Measurements from ENCODE around the gene STX8. TPM values are rescaled to one million over a fixed set of nuclear protein-coding genes. Genes with fewer than 3 reads are reported as not detected.

The STX8 gene
- total RNA-seq, 2 donors from 2014 or later, result 38.8 to 60.8 TPM

GRCh38 chr17:9521062-9521461 lies 54.6 kb downstream of the STX8 start:
- no peaks in the 10 kb centered on the region for H3K27me3 ChIP-seq
- H3K4me1 ChIP-seq, result no peaks in the 10 kb centered on the region
- TF ChIP-seq, protein P1, sequence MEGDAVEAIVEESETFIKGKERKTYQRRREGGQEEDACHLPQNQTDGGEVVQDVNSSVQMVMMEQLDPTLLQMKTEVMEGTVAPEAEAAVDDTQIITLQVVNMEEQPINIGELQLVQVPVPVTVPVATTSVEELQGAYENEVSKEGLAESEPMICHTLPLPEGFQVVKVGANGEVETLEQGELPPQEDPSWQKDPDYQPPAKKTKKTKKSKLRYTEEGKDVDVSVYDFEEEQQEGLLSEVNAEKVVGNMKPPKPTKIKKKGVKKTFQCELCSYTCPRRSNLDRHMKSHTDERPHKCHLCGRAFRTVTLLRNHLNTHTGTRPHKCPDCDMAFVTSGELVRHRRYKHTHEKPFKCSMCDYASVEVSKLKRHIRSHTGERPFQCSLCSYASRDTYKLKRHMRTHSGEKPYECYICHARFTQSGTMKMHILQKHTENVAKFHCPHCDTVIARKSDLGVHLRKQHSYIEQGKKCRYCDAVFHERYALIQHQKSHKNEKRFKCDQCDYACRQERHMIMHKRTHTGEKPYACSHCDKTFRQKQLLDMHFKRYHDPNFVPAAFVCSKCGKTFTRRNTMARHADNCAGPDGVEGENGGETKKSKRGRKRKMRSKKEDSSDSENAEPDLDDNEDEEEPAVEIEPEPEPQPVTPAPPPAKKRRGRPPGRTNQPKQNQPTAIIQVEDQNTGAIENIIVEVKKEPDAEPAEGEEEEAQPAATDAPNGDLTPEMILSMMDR (IDR thresholded peaks at IDR 0.05), result no peak
- H3K27ac ChIP-seq, result no peak overlapping the region
- no peaks in the 10 kb centered on the region for H3K9me3 ChIP-seq
- H3K36me3 ChIP-seq, result no peaks in the 10 kb centered on the region
- no peak overlapping the region for H3K4me3 ChIP-seq
- no peak for DNase-seq (ENCODE audit: low spot score)

DNA sequence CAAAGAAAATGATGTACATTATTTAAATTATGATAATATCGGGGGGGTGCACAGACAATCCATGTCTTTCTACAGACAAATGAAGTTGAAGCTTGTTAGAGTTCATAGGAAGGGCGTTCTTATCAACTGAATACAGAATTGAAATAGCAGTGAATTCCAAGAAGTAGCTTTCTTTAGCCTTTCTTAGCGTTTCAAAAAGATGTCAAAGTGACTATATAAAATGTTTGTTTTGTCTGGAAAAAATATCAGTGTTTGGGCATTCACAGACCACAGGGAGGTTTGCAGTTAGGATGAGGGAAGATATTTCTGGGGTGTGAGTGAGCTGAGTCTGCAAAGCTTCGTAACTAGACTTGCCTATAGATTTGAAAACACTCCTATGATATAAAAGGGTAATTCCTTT lies 55.0 kb downstream of the STX8 start:
- no peaks in the 10 kb centered on the region for H3K4me1 ChIP-seq
- H3K9me3 ChIP-seq, result no peaks in the 10 kb centered on the region

GRCh38 chr17:9519583-9520272 lies 55.9 kb downstream of the STX8 start:
- no peak overlapping the region for H3K27ac ChIP-seq
- TF ChIP-seq, protein P1 (IDR thresholded peaks at IDR 0.05), result no peak
- no peaks in the 10 kb centered on the region for H3K36me3 ChIP-seq
- no peaks in the 10 kb centered on the region for H3K9me3 ChIP-seq
- no peaks in the 10 kb centered on the region for H3K4me1 ChIP-seq
- no peak for DNase-seq (ENCODE audit: low spot score)
- H3K4me3 ChIP-seq, result no peak overlapping the region
- H3K27me3 ChIP-seq, result no peaks in the 10 kb centered on the region

More for the DNA sequence above, 55.0 kb downstream of the STX8 start:
- no peak for DNase-seq (ENCODE audit: low spot score)
- H3K27me3 ChIP-seq, result no peaks in the 10 kb centered on the region
- H3K4me3 ChIP-seq, result no peak overlapping the region
- H3K36me3 ChIP-seq, result no peaks in the 10 kb centered on the region
- H3K27ac ChIP-seq, result no peak overlapping the region
- TF ChIP-seq, protein P1 (IDR thresholded peaks at IDR 0.05), result no peak

GRCh38 chr17:9517396-9517795 lies 58.2 kb downstream of the STX8 start:
- Histone ChIP-seq H3K4me1 (no peaks in the 10 kb centered on the region), H3K27me3 (no peaks in the 10 kb centered on the region), H3K36me3 (no peaks in the 10 kb centered on the region), H3K4me3 (no peak overlapping the region), H3K9me3 (no peaks in the 10 kb centered on the region), H3K27ac (no peak overlapping the region)
- TF ChIP-seq, protein P1 (IDR thresholded peaks at IDR 0.05), result no peak
- DNase-seq (ENCODE audit: low spot score), result no peak

- Histone ChIP-seq H3K9me3 (peaks cover 0 to 18% of the 10 kb centered on the region in 2 donors), H3K4me3 (no peak overlapping the region), H3K27ac (no peak overlapping the region), H3K4me1 (no peaks in the 10 kb centered on the region), H3K36me3 (no peaks in the 10 kb centered on the region), H3K27me3 (no peaks in the 10 kb centered on the region)
- DNase-seq (ENCODE audit: low spot score), result no peak
- TF ChIP-seq, protein P1 (IDR thresholded peaks at IDR 0.05), result no peak
Observed at GRCh38 chr17:9513266-9513665, 62.4 kb downstream of the STX8 start.
